GM19455 (cell line): ENCODE data around the gene BGN.

Experiments
- ATAC-seq: cut with Tn5 transposase; IDR thresholded peaks from one replicate; pipeline ENCODE4 v1.9.1; 2021; ENCODE audit not compliant: unreplicated experiment

BGN gene

DNA sequence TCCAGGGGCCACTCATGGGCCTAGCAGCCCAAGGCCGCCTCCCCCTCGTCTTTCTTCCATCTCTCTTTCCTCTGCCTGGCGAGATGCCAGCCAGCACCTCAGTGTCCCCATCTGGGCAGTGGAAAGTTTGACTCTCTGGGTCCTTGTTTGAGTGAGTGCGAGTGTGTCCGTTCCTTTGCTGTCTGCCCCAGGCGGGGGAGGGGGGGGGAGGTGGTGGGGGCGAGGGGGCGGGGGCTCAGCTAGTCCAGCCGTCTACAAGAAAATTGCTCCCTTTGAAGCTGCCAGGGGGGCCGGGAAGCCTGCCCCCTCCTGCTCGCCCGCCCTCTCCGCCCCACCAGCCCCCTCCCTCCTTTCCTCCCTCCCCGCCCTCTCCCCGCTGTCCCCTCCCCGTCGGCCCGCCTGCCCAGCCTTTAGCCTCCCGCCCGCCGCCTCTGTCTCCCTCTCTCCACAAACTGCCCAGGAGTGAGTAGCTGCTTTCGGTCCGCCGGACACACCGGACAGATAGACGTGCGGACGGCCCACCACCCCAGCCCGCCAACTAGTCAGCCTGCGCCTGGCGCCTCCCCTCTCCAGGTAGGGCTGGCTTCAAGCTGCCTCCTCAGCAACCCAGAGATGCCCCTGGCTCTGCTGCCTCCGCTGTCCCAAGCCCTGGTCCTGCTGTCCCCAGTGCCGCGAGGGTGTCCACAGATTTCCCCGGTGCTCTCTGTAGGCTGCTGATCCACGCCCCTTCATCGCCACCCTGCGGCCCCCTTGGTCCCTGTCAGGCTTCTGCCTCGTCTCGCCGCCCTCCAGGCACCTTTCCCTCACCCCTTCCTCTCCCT is at the start of gene BGN:
Gene BGN, plus strand, starts transcription at position 440 of the 821 bp plus-strand sequence. CDS start 9,652 bp downstream, outside the sequence.
- ATAC-seq: no peak

DNA sequence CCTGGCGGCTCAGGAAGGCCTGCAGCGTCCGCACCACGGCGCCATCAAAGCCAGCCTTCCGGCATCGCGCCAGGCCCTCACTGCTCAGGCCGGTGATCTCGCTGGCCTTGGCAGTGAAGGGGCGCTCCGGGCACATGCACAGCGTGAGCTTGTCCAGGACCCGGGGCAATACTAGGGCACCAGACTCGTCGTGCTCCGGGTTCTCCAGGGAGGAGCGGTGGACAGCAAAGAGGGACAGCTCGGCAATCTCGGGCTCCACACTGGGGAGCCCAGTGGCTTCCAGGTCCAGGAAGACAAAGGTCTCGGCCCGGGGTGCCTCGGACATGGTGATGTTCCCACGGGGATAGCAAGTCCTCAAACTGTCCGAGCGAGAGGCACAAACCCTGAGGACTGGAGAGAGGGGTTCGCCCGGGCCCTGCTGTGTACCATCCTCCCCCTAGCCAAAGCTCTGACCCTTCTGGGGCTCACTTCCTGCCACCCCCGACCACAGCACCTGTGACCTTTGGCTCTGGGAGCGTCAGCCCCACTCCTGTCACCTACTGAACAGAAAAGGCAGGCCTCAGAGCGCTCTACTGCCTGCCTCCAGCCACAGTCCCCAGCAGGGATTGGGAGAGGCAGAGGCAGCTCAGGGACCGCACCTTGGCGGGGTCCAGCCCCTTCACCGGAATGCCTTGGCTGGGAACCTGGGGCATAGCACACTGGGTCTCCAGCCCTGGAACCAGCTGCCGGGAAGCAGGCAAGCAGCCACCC is 49.5 kb upstream of the BGN start:
- ATAC-seq: no peak

DNA sequence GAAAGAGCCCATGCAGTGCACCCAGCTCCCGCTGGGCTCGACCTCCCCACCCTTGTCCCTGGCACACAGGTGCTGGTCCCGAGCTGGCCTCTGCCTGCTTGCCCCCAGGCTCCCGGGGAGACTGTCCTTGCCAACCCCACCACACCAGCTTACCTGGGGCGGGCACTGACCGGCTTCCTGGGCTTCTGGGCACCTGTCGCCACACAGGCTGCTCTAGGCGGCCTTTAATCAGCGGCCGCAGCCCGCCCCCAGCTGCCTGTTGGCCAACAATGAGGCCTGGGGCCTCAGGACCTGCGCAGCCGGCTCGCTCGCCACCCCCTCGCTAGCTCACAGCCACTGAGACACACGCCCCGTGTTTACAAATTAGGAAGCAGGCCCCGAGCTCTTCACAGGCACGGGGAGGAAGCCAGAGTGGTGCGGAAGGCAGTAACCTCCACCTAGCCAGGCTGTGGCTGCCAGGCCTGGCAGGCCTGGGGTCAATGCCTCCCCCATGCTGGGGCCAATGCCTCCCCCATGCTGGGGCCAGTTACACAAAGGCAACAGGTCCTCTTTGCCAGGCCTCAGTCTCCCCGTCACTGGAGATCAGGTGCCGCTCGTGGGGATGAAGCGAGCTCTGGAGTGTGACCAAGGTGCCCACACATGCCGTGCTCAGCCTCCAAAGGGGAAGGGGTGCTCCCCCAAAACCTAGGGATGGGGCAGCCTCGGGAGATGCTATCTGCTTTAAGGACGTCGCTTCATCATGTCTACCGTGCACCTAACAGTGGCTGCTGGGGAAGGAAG is 48.7 kb upstream of the BGN start, which contains the start of gene TREX2:
Gene TREX2, minus strand, starts transcription at position 201 of the 780 bp plus-strand sequence. CDS start 626 bp downstream, outside the sequence.
- ATAC-seq: no peak

DNA sequence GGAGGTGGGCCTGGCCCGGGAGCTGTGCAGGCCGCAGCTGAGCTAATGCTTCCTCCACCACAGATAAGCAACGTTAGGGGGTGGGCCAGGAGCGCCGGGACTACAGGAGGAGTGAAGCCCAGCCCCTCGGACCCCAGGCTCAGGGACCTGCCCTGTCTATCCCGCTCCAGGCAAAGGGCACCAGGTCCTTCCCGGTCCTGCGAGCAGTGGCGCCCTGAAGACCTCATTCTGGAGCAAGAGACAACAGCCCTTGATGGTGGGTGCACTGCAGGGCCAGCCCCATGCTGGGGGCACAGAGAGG is 48.2 kb upstream of the BGN start:
- ATAC-seq: no peak

DNA sequence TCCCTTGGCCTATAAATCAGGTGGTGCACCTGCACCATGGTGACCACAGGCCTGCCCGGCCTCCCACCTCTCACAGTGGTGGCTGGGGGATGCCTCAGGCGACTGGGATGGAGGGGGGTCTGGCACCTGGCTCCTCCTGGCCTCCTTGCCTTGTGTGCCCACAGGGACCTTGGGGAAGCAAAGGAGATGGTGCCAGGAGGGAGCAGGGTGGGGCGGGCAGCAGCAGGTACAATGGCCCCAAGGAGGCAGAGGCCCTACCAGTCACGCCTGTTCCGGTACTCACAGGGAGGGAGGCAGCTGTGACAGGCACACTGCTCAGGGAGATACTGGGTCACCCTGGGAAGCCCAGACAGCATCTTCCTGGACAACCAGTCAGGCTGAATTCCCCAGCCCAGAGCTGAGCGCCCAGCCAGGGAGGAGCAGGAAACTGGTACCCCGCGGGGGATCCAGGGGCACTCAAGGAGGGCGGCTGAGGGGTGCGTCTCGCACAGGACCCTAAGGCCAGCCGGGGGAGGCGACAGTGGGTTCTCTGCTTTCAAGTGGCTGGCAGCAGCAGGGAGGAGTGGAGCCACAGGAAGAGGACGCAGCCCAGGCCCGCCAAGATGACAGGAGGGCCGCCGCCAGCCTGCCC is 47.7 kb upstream of the BGN start:
- ATAC-seq: no peak

DNA sequence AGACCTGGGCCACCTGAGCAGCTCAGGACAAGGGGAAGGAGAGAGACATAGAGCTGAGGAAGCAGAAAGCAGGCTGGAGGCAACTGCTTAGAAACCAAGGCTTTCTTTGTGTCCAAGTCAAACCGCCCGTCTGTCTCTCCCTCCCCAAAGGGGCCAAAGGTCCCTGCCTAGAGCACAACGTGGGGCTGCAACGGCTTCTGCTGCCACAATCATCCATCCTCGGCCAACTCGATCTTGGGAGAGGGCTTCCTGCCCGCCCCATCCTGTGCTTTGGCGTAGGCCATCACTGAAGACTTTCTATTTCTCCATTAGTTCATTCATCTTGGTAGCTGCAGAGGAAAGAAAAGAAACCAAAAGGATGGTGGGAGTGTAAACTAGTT is 47.2 kb upstream of the BGN start:
- no peak for ATAC-seq

DNA sequence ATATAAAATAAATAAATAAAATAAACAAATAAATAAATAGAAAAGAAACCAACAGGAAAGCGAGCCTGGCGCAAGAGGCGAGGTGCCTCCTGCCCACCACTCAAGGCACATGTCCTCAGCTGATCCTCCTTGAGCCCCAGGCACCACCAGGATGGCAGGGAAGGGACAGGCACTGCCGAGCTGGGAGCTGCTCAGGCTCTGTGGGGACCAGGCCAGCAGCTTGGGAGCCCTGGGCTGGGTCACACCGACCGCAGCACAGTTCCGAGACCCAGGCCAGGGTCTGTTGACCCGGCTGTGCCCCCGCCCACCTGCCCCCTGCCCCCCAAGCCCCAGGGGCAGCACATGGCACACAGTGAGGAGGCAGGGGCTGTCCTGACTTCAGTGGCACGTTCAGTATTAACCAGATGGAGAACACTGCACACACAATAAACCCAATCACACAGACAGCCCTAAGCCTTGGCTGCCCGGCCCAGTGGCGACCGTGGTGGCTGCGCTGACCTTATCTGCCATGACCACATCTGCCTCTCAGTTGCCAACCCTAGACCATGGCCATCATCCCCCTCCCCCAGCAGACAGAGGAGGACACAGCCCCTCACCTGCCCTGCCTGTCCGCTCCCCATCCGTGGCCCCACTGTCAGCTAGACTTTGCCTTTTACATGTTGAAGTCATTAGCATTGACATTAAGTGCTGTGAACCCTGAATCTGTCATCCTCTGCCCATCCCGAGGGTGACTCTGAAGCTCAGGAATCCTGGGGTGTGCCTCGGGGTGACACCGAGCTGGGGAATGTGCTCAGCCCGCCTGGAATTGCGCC is 46.0 kb upstream of the BGN start:
- no peak for ATAC-seq

DNA sequence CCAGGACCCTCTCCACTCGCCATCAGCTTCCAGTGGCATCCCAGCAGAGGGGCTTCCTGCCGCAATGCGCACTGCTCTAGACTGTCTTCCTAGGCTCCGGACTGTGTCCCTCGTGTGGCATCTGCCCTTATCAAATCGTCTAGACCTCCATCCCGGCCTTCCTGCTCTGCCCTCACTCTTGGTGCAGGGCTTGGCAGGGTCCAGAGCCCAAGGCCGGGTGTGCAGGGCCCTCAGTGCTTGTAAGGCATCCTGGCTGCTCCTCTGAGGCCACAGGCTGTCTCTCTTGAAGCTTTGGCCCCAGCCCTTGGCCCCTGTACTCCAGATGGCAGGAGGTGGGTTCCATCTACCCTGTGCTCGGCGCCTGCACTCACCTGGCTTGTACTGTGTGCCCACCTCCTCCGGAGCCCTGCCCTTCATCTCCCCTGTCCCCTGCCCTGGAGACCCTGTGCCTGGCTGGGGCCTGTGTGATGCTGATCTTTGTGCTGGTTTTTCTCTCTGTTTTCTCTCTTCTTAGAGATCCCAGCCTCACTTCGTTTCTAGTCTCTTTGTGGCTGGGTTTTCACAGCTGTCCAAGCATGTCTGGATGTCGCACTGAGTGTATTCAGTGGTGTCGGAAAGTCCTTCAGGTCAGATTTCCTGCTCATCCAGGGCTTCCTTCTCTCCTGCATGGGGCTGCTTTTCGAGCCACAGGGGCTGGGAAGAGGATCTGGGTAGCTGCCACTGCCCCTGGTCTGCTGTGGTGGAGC is 45.2 kb upstream of the BGN start:
- no peak for ATAC-seq

DNA sequence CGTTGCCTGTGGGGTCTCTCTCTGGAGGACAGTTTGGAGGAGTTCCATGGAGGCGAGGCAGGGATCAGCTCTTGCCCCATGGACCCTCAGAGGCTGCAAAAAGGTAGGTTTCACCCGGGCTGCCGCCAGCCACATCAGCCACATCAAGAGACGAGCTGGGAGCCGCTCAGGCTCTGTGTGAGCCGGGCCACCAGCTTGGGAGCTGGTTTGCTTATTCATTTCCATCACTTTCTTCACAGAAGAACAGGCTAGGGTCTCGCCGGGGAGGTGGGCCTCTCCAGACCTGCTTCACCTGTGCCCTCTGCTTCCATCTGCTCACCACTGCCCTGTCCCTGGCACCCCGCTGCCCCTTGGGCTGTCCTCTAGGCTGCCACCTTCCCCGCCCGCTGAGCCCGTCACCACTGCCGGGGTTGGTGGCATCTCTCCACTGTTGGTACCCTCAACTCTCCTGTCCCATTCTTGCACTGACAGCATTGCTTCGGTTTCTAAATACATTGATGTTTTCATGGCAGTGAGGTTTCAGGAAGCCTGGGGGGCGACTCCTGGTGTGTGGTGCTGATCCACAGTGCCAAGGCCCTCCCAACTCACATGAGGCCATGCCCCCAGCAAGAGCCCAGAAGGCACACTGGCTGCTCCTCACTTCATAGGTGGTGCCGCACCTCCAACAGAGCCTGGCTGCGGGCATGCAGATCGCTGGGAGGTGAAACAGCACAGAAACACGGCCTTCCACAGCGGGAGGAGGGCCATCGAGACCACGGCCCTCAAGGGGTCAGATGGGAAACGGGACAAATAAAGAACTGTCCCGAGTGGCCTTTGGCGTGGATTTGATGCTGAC is 44.4 kb upstream of the BGN start:
- ATAC-seq: no peak

DNA sequence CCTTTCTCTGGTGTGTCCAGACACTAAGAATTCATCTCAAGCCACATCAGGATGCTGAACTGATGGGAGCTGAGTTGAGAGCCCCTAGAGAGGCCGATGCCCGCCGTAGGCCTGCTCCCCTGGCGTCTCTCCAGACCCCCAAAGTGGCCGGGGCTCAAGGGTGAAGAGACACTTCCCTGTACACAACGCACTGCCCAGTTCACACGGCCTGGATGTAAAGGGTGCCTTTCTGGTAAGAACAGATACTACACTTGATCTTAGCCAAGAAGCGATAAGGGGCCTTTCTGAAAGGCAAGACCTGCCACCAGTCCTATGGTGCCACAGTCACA is 43.9 kb upstream of the BGN start:
- no peak for ATAC-seq

DNA sequence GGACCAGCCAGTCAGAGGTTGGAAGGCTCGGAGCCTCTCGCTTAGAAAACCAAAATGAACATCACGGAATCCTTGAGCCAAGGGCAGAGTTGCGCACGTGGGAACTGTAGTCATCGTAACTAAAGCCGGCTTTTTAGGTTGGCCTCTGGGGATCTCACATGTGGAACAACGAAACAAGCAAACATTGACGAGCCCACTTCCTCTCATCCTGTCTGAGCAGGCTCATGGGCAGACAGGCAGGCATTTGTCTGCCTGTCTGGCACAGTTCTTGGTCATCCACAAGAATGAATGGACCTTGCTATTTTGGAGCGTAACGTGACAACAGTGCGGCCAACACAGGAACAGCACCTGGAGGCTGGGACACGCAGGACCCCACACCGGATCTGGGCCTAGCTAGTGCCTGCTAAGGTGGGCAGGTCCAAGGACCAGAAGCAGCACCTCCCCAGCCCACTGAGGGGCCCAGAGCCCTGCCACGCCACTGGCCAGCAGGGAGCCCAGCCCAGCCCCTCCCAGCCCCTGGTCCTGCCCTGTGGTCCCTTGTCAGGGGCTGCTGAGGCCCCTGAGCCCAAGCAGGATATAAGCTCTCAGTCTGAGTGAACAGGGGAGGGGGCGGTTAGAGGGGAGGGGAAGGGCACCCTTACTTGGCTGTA is 39.8 kb upstream of the BGN start:
- no peak for ATAC-seq

DNA sequence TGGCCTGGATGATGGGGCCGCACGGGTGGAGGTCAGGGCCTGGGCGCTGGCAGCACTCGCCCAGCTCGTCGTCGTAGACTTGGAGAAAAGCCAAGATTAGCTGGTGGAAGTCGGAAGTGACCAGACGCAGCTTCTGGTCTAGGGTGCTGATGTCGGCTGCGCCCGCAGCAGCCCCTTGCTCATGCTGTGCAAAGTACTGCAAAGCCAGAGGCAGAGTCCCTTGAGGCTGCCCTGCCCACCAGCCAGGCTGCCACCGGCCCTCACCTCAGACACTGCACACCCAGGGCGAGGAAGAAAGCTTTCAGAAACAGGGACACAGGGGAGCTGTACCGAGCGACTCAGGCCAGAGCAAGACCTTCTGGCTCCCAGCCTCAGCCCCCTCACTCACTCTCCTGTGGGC is 39.2 kb upstream of the BGN start:
- ATAC-seq: no peak

DNA sequence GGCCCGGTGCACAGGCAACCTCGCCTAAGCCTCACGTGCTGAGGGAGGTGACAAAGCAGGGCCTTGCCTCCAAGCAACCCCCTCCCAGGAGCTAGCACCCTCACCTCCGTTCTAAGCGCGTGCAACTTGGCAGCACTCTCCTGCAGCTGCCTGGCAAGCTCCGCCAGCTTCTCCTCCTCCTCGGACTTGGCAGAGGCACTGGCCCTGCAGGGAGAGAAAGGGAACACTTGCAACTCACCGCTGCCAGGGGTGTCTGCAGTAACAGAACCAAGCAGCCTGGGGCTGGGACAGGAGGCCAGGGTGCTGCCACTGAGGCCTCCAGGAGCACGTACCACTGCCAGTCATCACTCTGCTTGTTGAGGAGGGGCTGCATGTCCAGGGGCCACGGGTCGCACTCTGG is 38.6 kb upstream of the BGN start:
- ATAC-seq: no peak

DNA sequence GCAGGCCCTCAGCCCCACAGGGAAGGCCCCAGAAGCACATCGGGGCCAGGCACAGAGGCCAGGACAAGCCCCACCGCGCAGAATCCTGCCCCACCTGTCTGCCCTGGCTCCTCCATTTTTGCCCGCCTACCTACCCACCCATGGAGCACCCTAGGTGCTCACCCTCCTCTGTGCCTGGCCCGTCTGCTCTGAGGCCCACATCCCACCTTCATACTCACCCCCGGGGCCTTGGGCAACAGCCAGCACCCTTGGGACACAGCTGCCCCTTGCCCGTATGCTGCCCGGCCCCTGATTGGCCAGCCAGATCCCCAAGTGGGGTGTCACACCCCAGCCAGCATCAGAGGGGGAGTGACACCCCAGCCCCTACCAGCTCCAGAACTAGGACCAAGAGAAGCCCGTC is 38.1 kb upstream of the BGN start:
- no peak for ATAC-seq

DNA sequence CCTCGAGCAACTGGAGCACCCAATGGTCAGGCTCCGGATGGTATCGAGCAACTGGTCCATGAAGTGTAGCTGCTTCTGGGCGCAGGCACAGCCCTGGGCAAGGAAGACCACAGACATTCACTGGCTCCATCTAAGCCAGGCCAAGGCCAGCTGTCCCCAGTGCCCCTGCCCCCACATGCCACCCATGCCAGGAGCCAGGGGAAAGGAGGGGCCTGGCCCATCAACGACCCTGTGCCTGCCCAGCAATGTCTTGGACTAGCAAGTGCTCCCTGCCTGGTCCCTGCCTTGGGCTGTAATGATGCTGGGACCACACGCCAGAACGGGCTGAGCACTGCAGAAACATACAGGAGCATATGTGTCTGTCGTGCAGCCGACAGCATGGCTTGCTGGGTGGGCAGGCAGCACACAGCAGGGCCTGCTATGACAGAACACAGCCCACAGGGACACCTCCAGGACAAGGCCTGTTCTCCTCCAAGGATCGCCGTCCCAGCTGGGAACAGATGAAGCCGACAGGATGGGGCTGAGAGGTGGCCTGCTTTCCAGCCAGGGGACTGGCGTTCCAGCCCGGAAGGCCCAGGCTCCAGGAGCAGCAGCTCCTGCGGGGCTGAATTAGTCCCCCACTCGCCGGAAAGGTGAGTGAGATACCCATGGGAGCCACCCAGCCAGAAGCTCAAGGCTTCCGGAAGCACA is 37.5 kb upstream of the BGN start:
- ATAC-seq: no peak

DNA sequence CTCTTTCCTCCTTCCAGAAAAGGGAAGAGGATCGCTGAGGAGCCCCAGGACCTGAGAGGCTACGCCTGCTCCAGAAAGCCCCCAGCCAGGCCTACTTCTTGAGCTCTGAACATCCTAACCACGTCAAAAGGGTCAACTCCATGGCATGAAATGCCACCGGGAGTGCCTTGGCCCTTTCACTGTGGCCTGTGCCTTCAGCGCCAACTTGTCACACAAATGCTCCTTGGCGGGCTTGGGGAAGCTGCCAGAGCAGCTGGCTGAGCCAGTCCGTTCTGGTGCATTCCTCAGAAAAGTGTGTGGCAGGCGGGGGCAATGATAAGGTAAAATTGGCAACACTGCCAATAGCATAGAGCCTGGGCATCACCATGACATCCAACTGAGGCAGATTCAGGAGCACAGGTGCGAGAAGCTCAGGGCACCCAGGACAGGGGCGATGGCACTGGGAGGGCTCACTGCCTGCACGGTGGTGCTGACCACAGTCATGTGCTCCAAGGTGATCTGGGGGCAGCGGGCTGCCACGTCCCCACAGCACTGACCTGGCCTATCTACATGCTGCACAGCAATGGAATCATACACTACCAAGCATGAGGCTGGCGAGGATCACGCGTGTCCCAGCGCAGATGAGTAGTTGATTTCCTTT is 36.8 kb upstream of the BGN start:
- no peak for ATAC-seq

DNA sequence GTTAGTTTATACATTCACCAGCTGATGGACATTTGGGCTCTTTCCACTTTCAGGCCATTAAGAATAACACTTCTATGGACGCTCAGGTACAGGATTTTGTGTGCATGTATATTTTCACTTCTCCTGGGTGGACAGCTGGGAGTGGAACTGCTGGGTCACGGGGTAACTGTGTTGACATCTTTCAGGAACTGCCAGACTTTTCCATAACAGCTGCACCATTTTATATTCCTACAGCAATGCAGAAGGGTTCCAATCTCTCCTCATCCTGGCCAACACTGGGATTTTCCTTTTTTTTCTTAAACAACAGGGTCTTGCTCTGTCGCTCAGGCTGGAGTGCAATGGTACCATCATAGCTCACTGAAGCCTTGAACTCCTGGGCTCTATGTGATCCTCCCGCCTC is 36.3 kb upstream of the BGN start:
- no peak for ATAC-seq
